GM23338 (cell line): ENCODE data around the gene BTN1A1.

Source experiments
- TF ChIP-seq, protein P1 (sequence below): IDR thresholded peaks from 2 replicates; pipeline ENCODE4 v1.6.1; 2016; ENCODE audit warnings: antibody characterized with exemption
- TF ChIP-seq, protein P2 (sequence below), 2 experiments: fragments of 200-600 bp in 1 of 2; sonication (generic) in 1 of 2; conservative IDR thresholded peaks; 2 replicates each; pipeline versions ENCODE4 v1.5.1 to v1.6.1; 2016 to 2017; ENCODE audit warnings: antibody characterized with exemption in 2 of 2, low read depth in 2 of 2, mild to moderate bottlenecking in 2 of 2, moderate library complexity in 1 of 2

DNA sequence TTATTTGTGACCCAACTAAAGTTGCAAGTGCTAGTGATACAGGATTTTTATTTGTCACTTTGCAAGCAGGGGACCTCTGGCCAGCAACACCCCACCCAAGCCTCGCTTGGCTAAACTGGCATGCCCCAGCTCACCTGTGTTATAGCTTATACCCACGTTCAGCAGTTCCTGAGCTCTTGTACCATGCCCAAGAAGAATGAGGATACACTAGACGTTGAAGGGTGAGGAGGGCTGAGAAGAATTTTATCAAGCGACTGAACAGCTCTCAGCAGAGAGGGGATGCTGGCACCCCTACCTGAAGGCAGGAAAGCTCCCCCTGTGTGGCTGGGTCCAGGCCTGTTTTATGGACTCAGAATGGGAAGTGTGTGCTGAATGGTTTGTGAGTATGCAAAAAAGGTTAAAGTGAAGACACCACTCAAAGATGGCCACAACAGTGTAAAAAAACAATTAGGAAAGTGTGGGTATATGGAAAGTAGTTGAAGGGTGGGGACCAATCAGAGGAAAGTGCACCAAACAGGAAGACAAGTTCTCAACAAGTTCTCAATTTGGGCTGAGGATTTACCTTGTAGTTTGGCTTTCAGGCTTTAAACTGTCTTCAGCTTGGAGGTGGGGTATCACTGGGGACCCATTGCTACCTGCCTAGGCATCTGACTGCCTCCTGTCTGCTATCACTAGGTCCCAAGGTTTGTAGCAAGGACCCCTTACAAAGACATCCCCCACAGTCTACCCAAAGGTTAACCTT, 27.4 kb upstream of the BTN1A1 start:
- TF ChIP-seq, protein P1, sequence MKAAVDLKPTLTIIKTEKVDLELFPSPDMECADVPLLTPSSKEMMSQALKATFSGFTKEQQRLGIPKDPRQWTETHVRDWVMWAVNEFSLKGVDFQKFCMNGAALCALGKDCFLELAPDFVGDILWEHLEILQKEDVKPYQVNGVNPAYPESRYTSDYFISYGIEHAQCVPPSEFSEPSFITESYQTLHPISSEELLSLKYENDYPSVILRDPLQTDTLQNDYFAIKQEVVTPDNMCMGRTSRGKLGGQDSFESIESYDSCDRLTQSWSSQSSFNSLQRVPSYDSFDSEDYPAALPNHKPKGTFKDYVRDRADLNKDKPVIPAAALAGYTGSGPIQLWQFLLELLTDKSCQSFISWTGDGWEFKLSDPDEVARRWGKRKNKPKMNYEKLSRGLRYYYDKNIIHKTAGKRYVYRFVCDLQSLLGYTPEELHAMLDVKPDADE, result no peak
- TF ChIP-seq, protein P2, sequence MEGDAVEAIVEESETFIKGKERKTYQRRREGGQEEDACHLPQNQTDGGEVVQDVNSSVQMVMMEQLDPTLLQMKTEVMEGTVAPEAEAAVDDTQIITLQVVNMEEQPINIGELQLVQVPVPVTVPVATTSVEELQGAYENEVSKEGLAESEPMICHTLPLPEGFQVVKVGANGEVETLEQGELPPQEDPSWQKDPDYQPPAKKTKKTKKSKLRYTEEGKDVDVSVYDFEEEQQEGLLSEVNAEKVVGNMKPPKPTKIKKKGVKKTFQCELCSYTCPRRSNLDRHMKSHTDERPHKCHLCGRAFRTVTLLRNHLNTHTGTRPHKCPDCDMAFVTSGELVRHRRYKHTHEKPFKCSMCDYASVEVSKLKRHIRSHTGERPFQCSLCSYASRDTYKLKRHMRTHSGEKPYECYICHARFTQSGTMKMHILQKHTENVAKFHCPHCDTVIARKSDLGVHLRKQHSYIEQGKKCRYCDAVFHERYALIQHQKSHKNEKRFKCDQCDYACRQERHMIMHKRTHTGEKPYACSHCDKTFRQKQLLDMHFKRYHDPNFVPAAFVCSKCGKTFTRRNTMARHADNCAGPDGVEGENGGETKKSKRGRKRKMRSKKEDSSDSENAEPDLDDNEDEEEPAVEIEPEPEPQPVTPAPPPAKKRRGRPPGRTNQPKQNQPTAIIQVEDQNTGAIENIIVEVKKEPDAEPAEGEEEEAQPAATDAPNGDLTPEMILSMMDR (conservative IDR thresholded peaks at IDR 0.05; ENCODE audit: low read depth in 2 of 2), result no peak
